GM19238 (cell line): Measurements from ENCODE around the gene ARHGEF5.
"Not testable (repeated sequence)": the region's sequence is repeated elsewhere in the genome, so short reads cannot be mapped to it uniquely, and the experiment has no call there.

ENCODE experiments used
- DNase-seq: peaks from one replicate; pipeline ENCODE4 v3.0.0; 2011; ENCODE audit warnings: low spot score; ENCODE audit not compliant: insufficient read length

ARHGEF5 gene

DNA sequence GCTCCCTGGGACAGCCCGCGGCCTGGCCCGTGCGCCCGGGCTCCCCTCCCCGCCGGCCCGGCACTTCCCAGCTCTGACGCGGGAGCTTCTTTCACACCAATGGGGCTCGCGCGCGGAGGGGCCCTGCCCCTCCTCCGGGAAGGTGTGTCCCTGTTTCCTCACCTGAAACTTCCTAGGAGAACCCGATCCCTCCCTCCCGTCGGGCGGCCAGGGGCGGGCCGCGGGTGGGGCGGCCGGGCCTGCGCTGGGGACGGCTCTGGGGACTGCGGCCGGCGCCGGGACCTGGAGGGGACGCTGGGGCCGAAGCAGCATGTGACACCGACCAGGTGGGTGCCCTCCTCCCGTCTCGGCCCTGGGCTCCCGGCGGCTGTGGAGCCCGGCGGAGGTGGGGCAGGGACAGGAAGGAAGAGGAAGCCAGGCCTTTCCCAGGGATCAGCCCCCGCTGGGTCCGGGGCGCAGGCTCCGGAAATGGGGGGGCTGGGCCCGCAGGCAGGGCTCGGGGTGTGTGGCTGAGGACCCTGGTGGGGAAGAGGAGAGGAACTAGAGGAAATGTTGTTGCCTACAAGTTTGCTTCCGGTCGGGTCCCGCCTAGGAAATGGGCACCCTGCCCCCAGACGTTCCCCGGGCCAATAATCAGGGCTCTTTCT lies at the start of gene ARHGEF5:
TSS of gene ARHGEF5 (plus strand) at position 227 of the 647 bp plus-strand sequence. CDS start 7,268 bp downstream, outside the sequence.
- not testable (repeated sequence) for DNase-seq

GRCh38 chr7:144309702-144310101 lies 45.5 kb upstream of the ARHGEF5 start:
- not testable (repeated sequence) for DNase-seq

DNA sequence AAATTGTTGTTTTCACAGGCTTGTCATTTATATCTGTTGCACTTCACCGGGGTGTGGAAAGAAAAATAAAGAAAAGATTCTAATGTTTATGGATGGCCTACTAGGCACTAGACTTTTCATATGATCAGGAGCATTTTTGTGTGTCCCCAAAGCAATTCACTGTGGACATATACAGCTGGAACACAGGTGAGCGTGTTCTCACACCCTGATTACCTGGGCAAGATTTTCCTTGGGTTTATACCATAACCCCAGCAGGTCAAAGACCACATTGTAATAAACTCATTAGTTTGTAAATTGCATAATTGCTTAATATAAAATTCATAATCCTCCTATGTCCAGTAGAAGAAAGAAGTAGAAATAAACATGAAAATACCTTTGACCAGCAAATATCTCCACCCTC lies 44.0 kb upstream of the ARHGEF5 start:
- DNase-seq: not testable (repeated sequence)

GRCh38 chr7:144311872-144312469 lies 43.2 kb upstream of the ARHGEF5 start, which contains the start of gene OR2A1:
Gene OR2A1, plus strand, starts transcription at chr7:144312419. Its CDS starts 5,706 bp downstream, at chr7:144318125.
- not testable (repeated sequence) for DNase-seq

- DNase-seq: not testable (repeated sequence)
These were observed 37.7 kb upstream of the ARHGEF5 start for GRCh38 chr7:144317537-144317936.

GRCh38 chr7:144319547-144319946 lies 35.7 kb upstream of the ARHGEF5 start:
- not testable (repeated sequence) for DNase-seq

GRCh38 chr7:144321677-144322206 lies 33.5 kb upstream of the ARHGEF5 start:
- DNase-seq: not testable (repeated sequence)

GRCh38 chr7:144323359-144323758 lies 31.8 kb upstream of the ARHGEF5 start:
- DNase-seq: not testable (repeated sequence)

DNA sequence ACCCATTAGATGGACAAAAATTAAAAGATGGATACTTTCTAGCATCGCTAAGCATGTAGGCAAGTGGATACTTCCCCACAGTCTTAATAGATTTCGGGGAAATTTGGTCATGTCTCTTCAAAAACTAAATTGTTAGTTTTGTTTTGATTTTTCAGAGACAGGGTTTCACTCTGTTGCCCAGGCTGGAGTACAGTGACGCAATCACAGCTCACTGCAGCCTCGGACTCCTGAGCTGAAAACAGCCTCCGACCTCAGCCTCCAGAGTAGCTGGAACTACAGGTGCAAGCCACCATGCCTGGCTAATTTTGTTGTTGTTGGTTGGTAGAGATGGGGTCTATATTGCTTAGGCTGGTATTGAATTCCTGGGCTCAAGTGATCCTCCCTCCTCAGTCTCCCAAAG lies 29.3 kb upstream of the ARHGEF5 start:
- not testable (repeated sequence) for DNase-seq

GRCh38 chr7:144330044-144330443 lies 25.2 kb upstream of the ARHGEF5 start:
- DNase-seq: not testable (repeated sequence)

DNA sequence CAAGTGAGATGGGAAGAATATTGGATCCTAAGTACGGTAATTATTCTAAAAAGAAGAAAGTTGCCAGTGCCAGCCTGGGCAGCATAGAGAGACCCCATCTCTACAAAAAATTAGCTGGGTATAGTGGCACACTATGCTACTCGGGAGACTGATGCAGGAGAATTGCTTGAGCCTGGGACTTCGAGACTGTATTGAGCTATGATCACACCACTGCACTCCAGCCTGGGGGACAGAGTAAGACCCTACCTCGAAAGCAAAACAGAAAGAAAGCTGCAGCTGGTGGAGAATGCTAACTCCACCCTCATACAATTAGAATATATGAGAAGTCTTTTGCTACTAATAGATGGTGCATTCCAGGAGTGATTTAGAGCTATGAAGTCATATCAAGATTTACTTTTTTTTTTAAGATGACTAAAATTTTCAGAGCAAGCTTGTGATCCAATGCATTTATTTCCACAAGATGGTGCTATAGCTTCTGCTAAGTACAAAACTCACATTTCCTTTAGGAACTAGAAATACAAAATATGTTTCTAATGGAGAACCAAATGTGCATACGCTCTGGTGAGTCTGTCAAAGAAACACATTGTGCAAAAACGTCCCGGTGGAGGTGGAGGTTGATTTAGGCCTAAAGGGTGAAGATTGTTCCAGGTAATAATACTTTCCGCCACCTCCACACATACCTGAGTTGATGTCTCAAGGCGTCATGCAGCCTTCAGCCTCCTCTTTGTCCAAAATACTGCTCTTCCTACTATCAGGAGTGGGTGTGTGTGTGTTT lies 23.8 kb upstream of the ARHGEF5 start:
- DNase-seq: not testable (repeated sequence)

GRCh38 chr7:144331996-144332288 lies 23.3 kb upstream of the ARHGEF5 start:
- not testable (repeated sequence) for DNase-seq

GRCh38 chr7:144348625-144349024 lies 6.6 kb upstream of the ARHGEF5 start:
- DNase-seq: not testable (repeated sequence)

DNA sequence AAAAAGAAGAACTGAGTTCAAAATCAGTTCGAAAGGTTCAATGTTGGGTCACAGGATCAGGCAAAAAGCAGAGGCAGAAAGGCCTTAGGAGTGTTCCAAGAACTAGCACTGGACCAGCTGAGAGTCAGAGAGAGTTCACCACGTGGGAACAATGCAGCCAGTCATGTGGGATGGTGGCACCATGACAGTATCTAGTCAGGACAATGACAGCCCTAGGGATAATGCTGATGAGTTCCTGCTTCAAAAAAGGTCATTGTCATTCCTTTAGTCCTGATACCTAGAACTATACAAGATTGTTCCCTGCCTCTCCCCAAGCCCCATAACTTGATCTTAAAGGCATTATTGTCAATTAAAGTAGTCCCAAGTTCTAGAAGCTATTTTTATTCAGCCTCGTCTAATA lies 3.5 kb upstream of the ARHGEF5 start:
- DNase-seq: not testable (repeated sequence)

GRCh38 chr7:144356185-144356584 lies 983 bp downstream of the ARHGEF5 start:
- DNase-seq: not testable (repeated sequence)

DNA sequence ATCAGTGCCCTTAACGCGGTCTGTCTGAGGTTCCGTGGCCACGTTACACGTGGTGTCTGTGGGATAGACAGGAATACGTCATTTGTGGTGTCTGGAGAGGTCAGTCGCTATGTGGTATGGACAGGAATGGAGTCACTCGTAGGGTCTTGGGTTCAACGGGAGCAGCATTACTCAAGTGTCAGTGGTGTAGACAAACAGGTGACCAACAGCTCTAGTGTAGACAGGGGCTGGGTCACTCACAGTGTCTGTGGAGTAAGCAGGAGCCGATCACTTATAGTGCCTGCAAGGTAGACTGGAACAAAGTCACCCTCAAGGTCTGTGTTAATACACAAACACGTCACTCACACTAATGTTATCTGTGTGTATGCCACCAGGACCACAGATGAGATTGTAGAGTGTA lies 1.7 kb downstream of the ARHGEF5 start:
- DNase-seq: not testable (repeated sequence)

DNA sequence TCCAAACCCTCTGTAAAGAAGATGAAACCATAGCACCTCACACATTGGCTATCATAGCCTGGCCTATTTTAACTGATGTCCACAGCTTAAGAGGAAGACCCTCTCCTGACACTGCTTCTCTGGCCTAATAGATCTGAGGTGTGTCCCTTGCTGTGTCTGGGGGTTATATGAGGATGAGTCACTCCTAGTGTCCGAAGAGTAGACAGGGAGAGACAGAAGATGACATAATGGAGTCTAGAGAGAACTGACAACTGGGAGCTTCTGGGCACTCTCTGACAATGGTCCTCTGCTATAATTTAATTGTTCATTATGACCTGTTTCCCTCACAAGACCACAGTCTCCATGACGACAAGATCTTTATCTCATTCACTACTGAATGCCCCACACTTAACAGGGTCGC lies 6.9 kb downstream of the ARHGEF5 start:
- not testable (repeated sequence) for DNase-seq

GRCh38 chr7:144365523-144365922 lies 10.3 kb downstream of the ARHGEF5 start:
- DNase-seq: not testable (repeated sequence)

GRCh38 chr7:144367250-144367649 lies 12.0 kb downstream of the ARHGEF5 start:
- not testable (repeated sequence) for DNase-seq

DNA sequence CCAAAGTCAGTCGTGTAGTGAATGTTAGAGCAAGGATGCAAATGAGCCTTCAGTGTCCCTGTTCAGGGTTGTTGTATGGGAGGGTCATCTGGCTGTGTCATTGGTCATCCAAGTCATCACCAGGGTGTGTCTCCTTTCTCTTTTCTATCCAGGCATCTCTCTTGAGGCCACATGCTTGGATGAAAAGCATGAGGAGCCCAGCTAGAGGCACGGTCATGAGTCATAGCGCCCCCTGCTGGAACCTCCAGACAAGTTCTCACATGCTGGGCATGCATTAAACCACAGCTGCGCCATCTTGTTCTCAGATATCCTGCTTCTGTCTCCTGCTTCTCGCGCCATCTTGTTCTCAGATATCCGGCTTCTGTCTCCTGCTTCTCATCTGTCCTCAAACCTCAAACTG lies 14.0 kb downstream of the ARHGEF5 start:
- DNase-seq: not testable (repeated sequence)

DNA sequence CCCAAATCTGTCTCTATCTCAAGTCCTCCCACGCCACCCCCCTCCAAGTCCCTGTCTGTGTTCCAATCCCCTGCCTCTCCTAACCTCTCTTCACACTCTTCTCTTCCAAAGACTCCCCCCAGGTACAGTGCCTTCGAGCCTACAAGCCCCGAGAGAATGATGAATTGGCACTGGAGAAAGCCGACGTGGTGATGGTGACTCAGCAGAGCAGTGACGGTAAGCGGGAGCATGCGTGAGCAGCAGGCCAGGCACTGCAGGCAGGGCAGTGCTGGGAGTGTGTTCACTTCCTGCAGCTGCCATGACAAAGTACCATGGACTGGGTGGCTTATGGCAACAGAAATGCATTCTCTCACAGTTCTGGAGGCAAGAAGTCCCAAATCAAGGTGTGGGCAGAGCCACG lies 23.4 kb downstream of the ARHGEF5 start:
- DNase-seq: no peak
